AG04449 (cell line): ENCODE measurements around the gene F10.

Experiments
- CTCF ChIA-PET: fragments of 350-600 bp; formaldehyde crosslinking; extraction: SDS; loops from one replicate; lab custom pipeline; 2021; ENCODE audit warnings: antibody characterized with exemption; lab: Yijun Ruan, JAX
- POLR2A ChIA-PET: fragments of 400-600, 350-600 bp; formaldehyde crosslinking; extraction: SDS; loops from one replicate; lab custom pipeline; 2020; ENCODE audit warnings: antibody characterized with exemption, inconsistent platforms; lab: Yijun Ruan, JAX
- DNase-seq: peaks from one replicate; pipeline ENCODE4 v3.0.0-alpha.2; 2010; ENCODE audit warnings: low read depth, low spot score
- H3K4me3 ChIP-seq: 2 replicates; pipeline ENCODE4 v1.5.1; 2011; ENCODE audit warnings: low read depth, mild to moderate bottlenecking, control low read depth, low read length
- TF ChIP-seq, protein P1 (sequence below): IDR thresholded peaks from one replicate; pipeline ENCODE4 v1.5.1; 2011; ENCODE audit warnings: mild to moderate bottlenecking, moderate library complexity, low read length, control low read depth, inconsistent platforms; ENCODE audit not compliant: insufficient read depth; ENCODE audit errors: missing control alignments

F10 gene

DNA sequence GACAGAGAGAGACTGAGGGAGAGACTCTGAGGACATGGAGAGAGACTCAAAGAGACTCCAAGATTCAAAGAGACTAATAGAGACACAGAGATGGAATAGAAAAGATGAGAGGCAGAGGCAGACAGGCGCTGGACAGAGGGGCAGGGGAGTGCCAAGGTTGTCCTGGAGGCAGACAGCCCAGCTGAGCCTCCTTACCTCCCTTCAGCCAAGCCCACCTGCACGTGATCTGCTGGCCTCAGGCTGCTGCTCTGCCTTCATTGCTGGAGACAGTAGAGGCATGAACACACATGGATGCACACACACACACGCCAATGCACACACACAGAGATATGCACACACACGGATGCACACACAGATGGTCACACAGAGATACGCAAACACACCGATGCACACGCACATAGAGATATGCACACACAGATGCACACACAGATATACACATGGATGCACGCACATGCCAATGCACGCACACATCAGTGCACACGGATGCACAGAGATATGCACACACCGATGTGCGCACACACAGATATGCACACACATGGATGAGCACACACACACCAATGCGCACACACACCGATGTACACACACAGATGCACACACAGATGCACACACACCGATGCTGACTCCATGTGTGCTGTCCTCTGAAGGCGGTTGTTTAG, 3.3 kb upstream of the F10 start:
- no peak overlapping the region for H3K4me3 ChIP-seq
- CTCF ChIA-PET, result no interaction called here
- DNase-seq, result no peak
- POLR2A ChIA-PET, result no interaction called here
- TF ChIP-seq, protein P1, sequence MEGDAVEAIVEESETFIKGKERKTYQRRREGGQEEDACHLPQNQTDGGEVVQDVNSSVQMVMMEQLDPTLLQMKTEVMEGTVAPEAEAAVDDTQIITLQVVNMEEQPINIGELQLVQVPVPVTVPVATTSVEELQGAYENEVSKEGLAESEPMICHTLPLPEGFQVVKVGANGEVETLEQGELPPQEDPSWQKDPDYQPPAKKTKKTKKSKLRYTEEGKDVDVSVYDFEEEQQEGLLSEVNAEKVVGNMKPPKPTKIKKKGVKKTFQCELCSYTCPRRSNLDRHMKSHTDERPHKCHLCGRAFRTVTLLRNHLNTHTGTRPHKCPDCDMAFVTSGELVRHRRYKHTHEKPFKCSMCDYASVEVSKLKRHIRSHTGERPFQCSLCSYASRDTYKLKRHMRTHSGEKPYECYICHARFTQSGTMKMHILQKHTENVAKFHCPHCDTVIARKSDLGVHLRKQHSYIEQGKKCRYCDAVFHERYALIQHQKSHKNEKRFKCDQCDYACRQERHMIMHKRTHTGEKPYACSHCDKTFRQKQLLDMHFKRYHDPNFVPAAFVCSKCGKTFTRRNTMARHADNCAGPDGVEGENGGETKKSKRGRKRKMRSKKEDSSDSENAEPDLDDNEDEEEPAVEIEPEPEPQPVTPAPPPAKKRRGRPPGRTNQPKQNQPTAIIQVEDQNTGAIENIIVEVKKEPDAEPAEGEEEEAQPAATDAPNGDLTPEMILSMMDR, result no peak

- TF ChIP-seq, protein P1, result no peak
- POLR2A ChIA-PET, result no interaction called here
Measured at GRCh38 chr13:113119822-113120189, 2.8 kb upstream of the F10 start.

GRCh38 chr13:113120300-113121182, 2.1 kb upstream of the F10 start:
- POLR2A ChIA-PET, result no interaction called here
- CTCF ChIA-PET, result no interaction called here
- TF ChIP-seq, protein P1, result no peak
- no peak overlapping the region for H3K4me3 ChIP-seq
- DNase-seq, result no peak

More at GRCh38 chr13:113119822-113120189, 2.8 kb upstream of the F10 start:
- no peak for DNase-seq
- CTCF ChIA-PET, result no interaction called here
- H3K4me3 ChIP-seq, result no peak overlapping the region

GRCh38 chr13:113121183-113121927, 1.2 kb upstream of the F10 start:
- POLR2A ChIA-PET, result no interaction called here
- CTCF ChIA-PET, result no interaction called here
- TF ChIP-seq, protein P1, result no peak
- no peak for DNase-seq
- no peak overlapping the region for H3K4me3 ChIP-seq

GRCh38 chr13:113121928-113122471, 599 bp upstream of the F10 start:
- no peak overlapping the region for H3K4me3 ChIP-seq
- POLR2A ChIA-PET, result no interaction called here
- TF ChIP-seq, protein P1, result no peak
- CTCF ChIA-PET, result no interaction called here
- DNase-seq, result no peak
